Keratinocyte (primary cell): Measurements from ENCODE around the gene PEMT. TPM values are rescaled to one million over a fixed set of nuclear protein-coding genes. Genes with fewer than 3 reads are reported as not detected.

ENCODE experiments used
- DNase-seq: peaks from one replicate; pipeline ENCODE4 v3.0.0-alpha.2; 2011; ENCODE audit warnings: low read depth, missing footprints, low spot score
- FAIRE-seq: peaks from 2 replicates; lab custom pipeline; 2011; peaks lifted over from hg19 to GRCh38; lab: Jason Lieb, UNC
- H2AFZ ChIP-seq: 2 replicates; pipeline ENCODE4 v1.6.0; 2012; ENCODE audit warnings: low read length, control low read depth, inconsistent platforms; ENCODE audit not compliant: control insufficient read depth
- H3K27ac ChIP-seq: 2 replicates; pipeline ENCODE4 v1.5.1; 2011; ENCODE audit warnings: low read length; ENCODE audit not compliant: control insufficient read depth, insufficient read depth
- H3K27me3 ChIP-seq: 3 replicates; pipeline ENCODE4 v1.6.0; 2011; ENCODE audit warnings: low read length; ENCODE audit not compliant: control insufficient read depth, insufficient read depth; ENCODE audit errors: extremely low read depth
- H3K36me3 ChIP-seq, 2 experiments: 2 replicates in 1 of 2; 3 replicates in 1 of 2; pipeline ENCODE4 v1.5.1; 2011; ENCODE audit warnings: low read length in 2 of 2, mild to moderate bottlenecking in 1 of 2; ENCODE audit not compliant: control insufficient read depth in 2 of 2, insufficient read depth in 2 of 2; ENCODE audit errors: extremely low read depth in 1 of 2
- H3K4me1 ChIP-seq: 3 replicates; pipeline ENCODE4 v1.5.1; 2011; ENCODE audit warnings: low read length; ENCODE audit not compliant: control insufficient read depth, insufficient read depth; ENCODE audit errors: extremely low read depth
- H3K4me2 ChIP-seq: 3 replicates; pipeline ENCODE4 v1.6.0; 2011; ENCODE audit warnings: low read depth, low read length; ENCODE audit not compliant: control insufficient read depth, insufficient read depth; ENCODE audit errors: extremely low read depth
- H3K4me3 ChIP-seq, 3 experiments: fragments of 200-600 bp in 1 of 3; sonication (generic) in 1 of 3; 2 replicates in 2 of 3; 3 replicates in 1 of 3; pipeline ENCODE4 v1.5.1; 2011 to 2016; ENCODE audit warnings: low read length in 3 of 3, mild to moderate bottlenecking in 3 of 3, control low read depth in 2 of 3, inconsistent platforms in 1 of 3, low read depth in 1 of 3, mixed read lengths in 1 of 3, mixed run types in 1 of 3, moderate library complexity in 1 of 3; ENCODE audit not compliant: control insufficient read depth in 2 of 3, insufficient read depth in 2 of 3; ENCODE audit errors: extremely low read depth in 1 of 3
- H3K79me2 ChIP-seq: 2 replicates; pipeline ENCODE4 v1.6.0; 2012; ENCODE audit warnings: low read length; ENCODE audit not compliant: control insufficient read depth, insufficient read depth
- H3K9ac ChIP-seq: 3 replicates; pipeline ENCODE4 v1.6.0; 2011; ENCODE audit warnings: low read length; ENCODE audit not compliant: control insufficient read depth, insufficient read depth; ENCODE audit errors: extremely low read depth
- H3K9me1 ChIP-seq: 3 replicates; pipeline ENCODE4 v1.6.0; 2011; ENCODE audit warnings: low read length; ENCODE audit not compliant: control insufficient read depth, insufficient read depth; ENCODE audit errors: extremely low read depth
- H3K9me3 ChIP-seq: 2 replicates; pipeline ENCODE4 v1.5.1; 2012; ENCODE audit warnings: low read depth, low read length; ENCODE audit not compliant: control insufficient read depth
- H4K20me1 ChIP-seq: 3 replicates; pipeline ENCODE4 v1.6.0; 2011; ENCODE audit warnings: low read length; ENCODE audit not compliant: control insufficient read depth, insufficient read depth; ENCODE audit errors: extremely low read depth
- EZH2 ChIP-seq: IDR thresholded peaks from one replicate; pipeline ENCODE4 v1.6.1; 2012; ENCODE audit warnings: inconsistent platforms, mild to moderate bottlenecking, low read length, moderate library complexity
- dilution Hi-C: fragments of 300-500 bp; cut with MboI; formaldehyde crosslinking; loops from one replicate; pipeline ENCODE4 v1.7.0; 2020; ENCODE audit warnings: low sequenced_read_pairs; ENCODE audit not compliant: extremely low pct_ligation_motif_present
- polyA plus RNA-seq, 5 experiments: library from polyadenylated mRNA; depleted of rRNA in 3 of 5; stranded (reverse) in 3 of 5; stranded (forward) in 1 of 5; unstranded in 1 of 5; fragments of >200 nt; gene quantifications; 1 replicate in 1 of 5; 2 replicates in 3 of 5; 3 replicates in 1 of 5; pipeline versions ENCODE4 v1.2.1 to v1.2.3, GENCODE V29; 2011 to 2012; ENCODE audit warnings: missing spikeins in 2 of 5, low read depth in 1 of 5, low replicate concordance in 1 of 5
- TF ChIP-seq, protein P1 (sequence below), 3 experiments: IDR thresholded peaks in 1 of 3; conservative IDR thresholded peaks in 1 of 3; optimal IDR thresholded peaks in 1 of 3; 2 replicates in 2 of 3; 3 replicates in 1 of 3; pipeline versions ENCODE3 to v1.5.1; 2011; ENCODE audit warnings: low read length in 3 of 3, mild to moderate bottlenecking in 3 of 3, moderate library complexity in 2 of 3, control low read depth in 1 of 3, inconsistent platforms in 1 of 3; ENCODE audit not compliant: insufficient read depth in 2 of 3; ENCODE audit errors: extremely low read depth in 1 of 3

Gene PEMT
- polyA plus RNA-seq, 1 donor (not counting 4 experiments of a cell fraction or from before 2014, with no cell fraction given): 17.7 TPM

DNA sequence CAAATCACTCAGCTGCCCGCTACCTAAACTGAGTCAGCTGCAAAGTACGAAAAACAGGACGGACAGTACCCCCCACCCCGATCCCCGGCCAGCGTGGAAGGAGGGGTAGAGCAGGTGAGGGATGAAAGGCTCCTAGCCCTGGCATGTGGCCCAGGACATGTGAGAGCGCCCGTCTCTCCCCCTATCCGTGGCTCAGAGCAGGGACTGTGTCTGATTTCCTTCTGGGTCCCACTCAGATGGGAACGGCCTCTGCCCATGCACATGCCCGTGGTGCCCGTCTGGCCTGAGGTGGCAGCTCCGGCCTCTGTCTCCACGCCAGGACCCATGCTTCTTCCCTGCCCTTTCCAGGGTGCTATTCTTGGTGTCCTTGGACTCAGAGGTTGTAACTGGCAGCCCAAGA, 65.1 kb downstream of the PEMT start:
- no peak overlapping the region for H3K27ac ChIP-seq
- FAIRE-seq: no peak
- dilution Hi-C loops: no loop called here
- no peaks in the 10 kb centered on the region for H3K9me3 ChIP-seq
- H2AFZ ChIP-seq: no peak overlapping the region
- TF ChIP-seq EZH2: no peak
- TF ChIP-seq, protein P1, sequence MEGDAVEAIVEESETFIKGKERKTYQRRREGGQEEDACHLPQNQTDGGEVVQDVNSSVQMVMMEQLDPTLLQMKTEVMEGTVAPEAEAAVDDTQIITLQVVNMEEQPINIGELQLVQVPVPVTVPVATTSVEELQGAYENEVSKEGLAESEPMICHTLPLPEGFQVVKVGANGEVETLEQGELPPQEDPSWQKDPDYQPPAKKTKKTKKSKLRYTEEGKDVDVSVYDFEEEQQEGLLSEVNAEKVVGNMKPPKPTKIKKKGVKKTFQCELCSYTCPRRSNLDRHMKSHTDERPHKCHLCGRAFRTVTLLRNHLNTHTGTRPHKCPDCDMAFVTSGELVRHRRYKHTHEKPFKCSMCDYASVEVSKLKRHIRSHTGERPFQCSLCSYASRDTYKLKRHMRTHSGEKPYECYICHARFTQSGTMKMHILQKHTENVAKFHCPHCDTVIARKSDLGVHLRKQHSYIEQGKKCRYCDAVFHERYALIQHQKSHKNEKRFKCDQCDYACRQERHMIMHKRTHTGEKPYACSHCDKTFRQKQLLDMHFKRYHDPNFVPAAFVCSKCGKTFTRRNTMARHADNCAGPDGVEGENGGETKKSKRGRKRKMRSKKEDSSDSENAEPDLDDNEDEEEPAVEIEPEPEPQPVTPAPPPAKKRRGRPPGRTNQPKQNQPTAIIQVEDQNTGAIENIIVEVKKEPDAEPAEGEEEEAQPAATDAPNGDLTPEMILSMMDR (optimal IDR thresholded peaks at IDR 0.05 in 1 of 3, IDR thresholded peaks at IDR 0.05 in 1 of 3, conservative IDR thresholded peaks at IDR 0.05 in 1 of 3; ENCODE audit: extremely low read depth in 1 of 3, insufficient read depth in 2 of 3, low read length in 3 of 3): no peak
- no peaks in the 10 kb centered on the region for H3K79me2 ChIP-seq
- no peak for DNase-seq
- H3K27me3 ChIP-seq: no peaks in the 10 kb centered on the region
- H3K9me1 ChIP-seq: no peaks in the 10 kb centered on the region
- H3K4me1 ChIP-seq: no peaks in the 10 kb centered on the region
- H3K4me2 ChIP-seq: no peak overlapping the region
- H3K4me3 ChIP-seq: no peak overlapping the region
- H3K36me3 ChIP-seq: no peaks in the 10 kb centered on the region
- peaks cover 4% of the 10 kb centered on the region for H4K20me1 ChIP-seq
- H3K9ac ChIP-seq: no peak overlapping the region

DNA sequence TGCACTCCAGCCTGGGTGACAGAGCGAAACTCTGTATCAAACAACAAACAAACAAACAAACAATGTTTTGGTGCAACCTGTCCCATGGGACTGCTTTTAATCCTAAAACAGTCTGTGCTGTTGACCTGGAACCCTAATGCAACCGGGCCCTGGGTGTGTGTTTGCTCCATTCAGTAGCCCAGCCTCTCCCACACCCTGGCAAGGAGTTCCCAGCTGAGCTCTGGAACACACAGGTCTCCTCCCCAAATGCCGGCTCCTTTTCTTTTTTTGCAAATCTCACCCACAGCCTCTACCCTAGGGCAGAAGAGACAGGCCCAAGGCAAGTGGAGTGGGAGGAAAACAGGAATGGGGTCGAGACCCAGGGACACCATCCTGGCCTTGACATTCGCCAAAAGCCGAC, 65.6 kb downstream of the PEMT start:
- Histone ChIP-seq H3K4me1 (no peaks in the 10 kb centered on the region), H3K27ac (no peak overlapping the region), H3K9me3 (no peaks in the 10 kb centered on the region), H3K9ac (no peak overlapping the region), H3K4me2 (no peak overlapping the region), H3K36me3 (no peaks in the 10 kb centered on the region), H3K4me3 (no peak overlapping the region), H2AFZ (no peak overlapping the region), H3K27me3 (no peaks in the 10 kb centered on the region), H3K79me2 (no peaks in the 10 kb centered on the region), H4K20me1 (peaks cover 4% of the 10 kb centered on the region), H3K9me1 (no peaks in the 10 kb centered on the region)
- no peak for DNase-seq
- dilution Hi-C loops: no loop called here
- FAIRE-seq: no peak
- TF ChIP-seq, protein P1 (optimal IDR thresholded peaks at IDR 0.05 in 1 of 3, IDR thresholded peaks at IDR 0.05 in 1 of 3, conservative IDR thresholded peaks at IDR 0.05 in 1 of 3; ENCODE audit: extremely low read depth in 1 of 3, insufficient read depth in 2 of 3, low read length in 3 of 3): no peak
- no peak for TF ChIP-seq EZH2
